ENCODE measurements around the gene SHC2. TPM values are rescaled to one million over a fixed set of nuclear protein-coding genes. Genes with fewer than 3 reads are reported as not detected.

SHC2 gene
- total and polyA plus RNA-seq, 9 of the 15 experiments (the other 6 are each of a cell fraction or from before 2014, with no cell fraction given): 0.14 to 0.36 (median 0.17) TPM; not detected in 5

- no peak for DNase-seq (ENCODE audit: extremely low read depth in 1 of 4, low spot score in 3 of 4)
- in situ Hi-C loops (cut with MboI): no loop called here
Measured at GRCh38 chr19:388691-389090, 72.1 kb downstream of the SHC2 start.

More at GRCh38 chr19:388691-389090, 72.1 kb downstream of the SHC2 start:
- H3K79me2 ChIP-seq (ENCODE audit: control insufficient read depth, insufficient read depth, low read length): no peaks in the 10 kb centered on the region
- FAIRE-seq: no peak
- no peak overlapping the region for H3K9ac ChIP-seq (ENCODE audit: insufficient read depth in 1 of 2, low read depth in 2 of 2, low read length in 2 of 2)
- H2AFZ ChIP-seq (ENCODE audit: low read depth, low read length): no peak overlapping the region
- ChIA-PET CTCF (ENCODE audit: low intra/inter-chr PET ratio) (no interaction called here), POLR2A (no interaction called here)
- WGBS (ENCODE audit: insufficient coverage, low coverage, missing lambda C conversion rate): 15% methylated on average over 15 of the region's 17 CpGs
- H3K4me2 ChIP-seq (ENCODE audit: insufficient read depth, low read length): no peak overlapping the region
- no peaks in the 10 kb centered on the region for H3K9me3 ChIP-seq (replicated peaks; ENCODE audit: control insufficient read depth, insufficient read depth, low read depth, low read length)
- H4K20me1 ChIP-seq (replicated peaks; ENCODE audit: control insufficient read depth, insufficient read depth, low read length): no peaks in the 10 kb centered on the region
- H3K27ac ChIP-seq (ENCODE audit: extremely low read depth, low read depth, low read length): no peak overlapping the region
- BruUV-seq (replicated peaks): no TSS peak
- ATAC-seq: no peak
- H3K4me1 ChIP-seq (replicated peaks in 1 of 2; ENCODE audit: control insufficient read depth in 2 of 2, insufficient read depth in 2 of 2, low read length in 2 of 2): peaks cover 0 to 16% of the 10 kb centered on the region in 2 experiments; a peak in 2 of 5 replicates
- H3K4me3 ChIP-seq: no peak overlapping the region
- intact Hi-C loops (cut with micrococcal nuclease): no loop called here
- no peaks in the 10 kb centered on the region for H3K36me3 ChIP-seq (ENCODE audit: control insufficient read depth, insufficient read depth, low read length)
- no peaks in the 10 kb centered on the region for H3K9me1 ChIP-seq (ENCODE audit: control insufficient read depth, insufficient read depth, low read length)
- TF ChIP-seq SAFB (IDR thresholded peaks at IDR 0.05; ENCODE audit: borderline replicate concordance, low read depth, low read length) (no peak), RBM39 (optimal IDR thresholded peaks at IDR 0.05; ENCODE audit: low read depth, low read length) (no peak), HDAC2 (IDR thresholded peaks at IDR 0.05) (no peak), NFIC (IDR thresholded peaks at IDR 0.05) (no peak), ZBTB2 (IDR thresholded peaks at IDR 0.05) (no peak), MEF2D (tag; conservative IDR thresholded peaks at IDR 0.05; ENCODE audit: low read depth) (no peak), CHD2 (IDR thresholded peaks at IDR 0.05; ENCODE audit: low read depth, low read length) (no peak), CEBPG (CRISPR knock-in tag; IDR thresholded peaks at IDR 0.05) (no peak), CEBPG (tag; conservative IDR thresholded peaks at IDR 0.05 in 1 of 2, IDR thresholded peaks at IDR 0.05 in 1 of 2) (no peak), SP1 (CRISPR knock-in tag; IDR thresholded peaks at IDR 0.05) (no peak)
- H3K27me3 ChIP-seq (ENCODE audit: control insufficient read depth in 2 of 2, insufficient read depth in 2 of 2, low read length in 2 of 2): peaks cover 28 to 52% of the 10 kb centered on the region in 2 experiments

All from K562 (cell line).